HCT116 (cell line): ENCODE results near the gene GABARAP. TPM values are rescaled to one million over a fixed set of nuclear protein-coding genes. Genes with fewer than 3 reads are reported as not detected.

ENCODE experiments used
- ATAC-seq: fragments of 200-7000 bp; cut with Tn5 transposase; 2 replicates; pipeline ENCODE4 v1.9.1; 2020; ENCODE audit warnings: mild to moderate bottlenecking, moderate library complexity
- BruUV-seq: library from RNA; stranded (reverse); fragments of 400-500 nt; replicated peaks from 2 replicates; lab custom pipeline; 2021; lab: Mats Ljungman, UMichigan
- CTCF ChIA-PET: fragments of 300-600 bp; sonication (Branson Sonifier 250); formaldehyde crosslinking; loops from one replicate; lab custom pipeline; 2021; ENCODE audit warnings: antibody characterized with exemption; lab: Charles Lee
- POLR2A ChIA-PET: fragments of 300-600, 350-600 bp; sonication (Branson Sonifier 250); formaldehyde crosslinking; loops from one replicate; lab custom pipeline; 2021; ENCODE audit warnings: antibody characterized with exemption; lab: Charles Lee
- RAD21 ChIA-PET, 2 experiments: fragments of 300-600 bp; sonication (Branson Sonifier 250); formaldehyde crosslinking; loops; one replicate each; lab custom pipeline; 2023; ENCODE audit warnings: low total read pairs in 2 of 2; ENCODE audit not compliant: uncharacterized antibody in 2 of 2, unreplicated experiment in 2 of 2, low non-redundant PET in 1 of 2; lab: Charles Lee
- DNase-seq: peaks from one replicate; pipeline ENCODE4 v3.0.0-alpha.2; 2010; ENCODE audit warnings: low read depth, low spot score
- H2AFZ ChIP-seq: fragments of 200-600 bp; shearing (Covaris generic), sonication (generic); 2 replicates; pipeline ENCODE4 v1.6.1; 2017; ENCODE audit warnings: low read depth, mixed run types, mixed read lengths, antibody characterized with exemption, low read length; ENCODE audit not compliant: poor library complexity, severe bottlenecking
- H3K27ac ChIP-seq: 2 replicates; pipeline ENCODE4 v1.5.1; 2012; ENCODE audit warnings: low read depth, low read length
- H3K27me3 ChIP-seq: fragments of 200-600 bp; sonication (generic); 2 replicates; pipeline ENCODE4 v1.6.1; 2016; ENCODE audit warnings: mixed run types, low read length, mixed read lengths; ENCODE audit not compliant: insufficient read depth
- H3K36me3 ChIP-seq, 2 experiments: fragments of 200-500 bp in 1 of 2; fragments of 200-600 bp in 1 of 2; sonication (Bioruptor generic) in 1 of 2; sonication (generic) in 1 of 2; 2 replicates each; pipeline versions ENCODE4 v1.5.1 to v1.6.1; 2014 to 2016; ENCODE audit warnings: low read length in 2 of 2, inconsistent platforms in 1 of 2, mixed read lengths in 1 of 2, mixed run types in 1 of 2; ENCODE audit not compliant: insufficient read depth in 2 of 2, control insufficient read depth in 1 of 2
- H3K4me1 ChIP-seq, 2 experiments: fragments of 200-600 bp in 1 of 2; sonication (generic) in 1 of 2; 2 replicates each; pipeline versions ENCODE4 v1.5.1 to v1.6.1; 2012 to 2017; ENCODE audit warnings: low read length in 2 of 2, inconsistent platforms in 1 of 2, mild to moderate bottlenecking in 1 of 2, mixed read lengths in 1 of 2, mixed run types in 1 of 2, moderate library complexity in 1 of 2; ENCODE audit not compliant: insufficient read depth in 2 of 2, control insufficient read depth in 1 of 2
- H3K4me2 ChIP-seq: fragments of 200-600 bp; sonication (generic); 2 replicates; pipeline ENCODE4 v1.6.1; 2017; ENCODE audit warnings: mixed run types, low read length, mixed read lengths
- H3K4me3 ChIP-seq, 2 experiments: fragments of 200-600 bp in 1 of 2; sonication (generic) in 1 of 2; replicated peaks in 1 of 2; 2 replicates each; pipeline ENCODE4 v1.5.1; 2011 to 2016; ENCODE audit warnings: low read length in 2 of 2, control low read depth in 1 of 2, low read depth in 1 of 2, mild to moderate bottlenecking in 1 of 2, mixed read lengths in 1 of 2, mixed run types in 1 of 2
- H3K79me2 ChIP-seq: fragments of 200-600 bp; sonication (generic); 2 replicates; pipeline ENCODE4 v1.6.1; 2017; ENCODE audit warnings: mild to moderate bottlenecking, mixed run types, low read length, moderate library complexity, mixed read lengths; ENCODE audit not compliant: insufficient read depth
- H3K9ac ChIP-seq: fragments of 200-600 bp; sonication (generic); 2 replicates; pipeline ENCODE4 v1.6.1; 2016; ENCODE audit warnings: low read length, mixed read lengths
- H3K9me2 ChIP-seq: fragments of 200-600 bp; sonication (generic), shearing (Covaris generic); 2 replicates; pipeline ENCODE4 v1.6.1; 2017; ENCODE audit warnings: mixed run types, mild to moderate bottlenecking, moderate library complexity; ENCODE audit not compliant: insufficient read depth
- H3K9me3 ChIP-seq, 2 experiments: fragments of 200-500 bp in 1 of 2; fragments of 200-600 bp in 1 of 2; sonication (Bioruptor generic) in 1 of 2; sonication (generic) in 1 of 2; 2 replicates each; pipeline ENCODE4 v1.6.1; 2014 to 2017; ENCODE audit warnings: low read length in 2 of 2, mixed read lengths in 2 of 2, inconsistent platforms in 1 of 2, low read depth in 1 of 2, mild to moderate bottlenecking in 1 of 2, mixed run types in 1 of 2, moderate library complexity in 1 of 2; ENCODE audit not compliant: control insufficient read depth in 1 of 2, insufficient read depth in 1 of 2
- H4K20me1 ChIP-seq: fragments of 200-600 bp; sonication (generic), shearing (Covaris generic); 2 replicates; pipeline ENCODE4 v1.6.1; 2017; ENCODE audit warnings: mixed run types, mild to moderate bottlenecking, moderate library complexity; ENCODE audit not compliant: insufficient read depth
- CEBPB ChIP-seq: IDR thresholded peaks from 2 replicates; pipeline ENCODE4 v1.6.1; 2012; ENCODE audit warnings: low read depth
- ELF1 ChIP-seq: IDR thresholded peaks from 2 replicates; pipeline ENCODE4 v1.6.1; 2012; ENCODE audit warnings: low read depth, borderline replicate concordance
- FOSL1 ChIP-seq: IDR thresholded peaks from 2 replicates; pipeline ENCODE4 v1.6.1; 2012; ENCODE audit warnings: low read depth
- POLR2AphosphoS5 ChIP-seq: IDR thresholded peaks from 2 replicates; pipeline ENCODE4 v1.6.1; 2011; ENCODE audit warnings: mild to moderate bottlenecking, low read depth, low read length, moderate library complexity
- RAD21 ChIP-seq: IDR thresholded peaks from 2 replicates; pipeline ENCODE4 v1.6.1; 2012; ENCODE audit warnings: low read depth, mild to moderate bottlenecking
- SIN3A ChIP-seq: IDR thresholded peaks from 2 replicates; pipeline ENCODE4 v1.6.1; 2012; ENCODE audit warnings: low read depth
- SP1 ChIP-seq: IDR thresholded peaks from 2 replicates; pipeline ENCODE4 v1.6.1; 2012; ENCODE audit warnings: low read depth
- YY1 ChIP-seq: IDR thresholded peaks from 2 replicates; pipeline ENCODE4 v1.6.1; 2011; ENCODE audit warnings: low read length, low read depth, moderate library complexity, mild to moderate bottlenecking; ENCODE audit not compliant: insufficient replicate concordance; ENCODE audit errors: extremely low read depth
- ZFX ChIP-seq: fragments of 450-650 bp; IDR thresholded peaks from 2 replicates; pipeline ENCODE4 v1.6.1; 2017
- ZNF274 ChIP-seq: fragments of 200-500 bp; sonication (Bioruptor generic); IDR thresholded peaks from 2 replicates; pipeline ENCODE4 v1.6.1; 2014; ENCODE audit warnings: mild to moderate bottlenecking, low read depth, low read length, inconsistent platforms
- intact Hi-C: fragments of 100-400 bp; cut with micrococcal nuclease; formaldehyde crosslinking; loops from 2 replicates; pipeline ENCODE4 v1.10.0; 2022
- total RNA-seq: library from RNA; stranded (reverse); gene quantifications from one replicate; pipeline ENCODE4 v1.2.1, GENCODE V29; 2021; ENCODE audit not compliant: unreplicated experiment
- TF ChIP-seq, protein P1 (sequence below): IDR thresholded peaks from 2 replicates; pipeline ENCODE4 v1.6.1; 2012; ENCODE audit warnings: low read depth

GABARAP gene
- total RNA-seq, 1 experiment from 2014 or later: 287 TPM

DNA sequence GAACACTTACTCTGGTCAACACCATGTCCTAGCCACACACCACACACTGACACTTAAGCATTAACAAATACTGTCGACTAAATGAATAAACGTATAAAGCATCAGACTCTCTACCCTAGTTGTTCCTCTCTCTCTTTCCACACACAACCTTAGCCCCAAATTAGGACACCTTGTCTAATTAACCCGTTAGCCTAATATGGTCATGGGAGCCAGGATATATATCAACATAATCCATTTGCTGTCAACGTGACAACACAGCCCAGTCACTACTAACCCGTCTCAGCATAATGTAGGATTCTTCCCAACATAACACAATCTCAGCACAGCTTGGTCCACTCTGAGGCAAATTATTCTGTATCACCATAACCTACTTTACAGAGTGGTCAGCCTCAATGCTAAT is 10.1 kb downstream of the GABARAP start (continued):
- TF ChIP-seq, protein P1, sequence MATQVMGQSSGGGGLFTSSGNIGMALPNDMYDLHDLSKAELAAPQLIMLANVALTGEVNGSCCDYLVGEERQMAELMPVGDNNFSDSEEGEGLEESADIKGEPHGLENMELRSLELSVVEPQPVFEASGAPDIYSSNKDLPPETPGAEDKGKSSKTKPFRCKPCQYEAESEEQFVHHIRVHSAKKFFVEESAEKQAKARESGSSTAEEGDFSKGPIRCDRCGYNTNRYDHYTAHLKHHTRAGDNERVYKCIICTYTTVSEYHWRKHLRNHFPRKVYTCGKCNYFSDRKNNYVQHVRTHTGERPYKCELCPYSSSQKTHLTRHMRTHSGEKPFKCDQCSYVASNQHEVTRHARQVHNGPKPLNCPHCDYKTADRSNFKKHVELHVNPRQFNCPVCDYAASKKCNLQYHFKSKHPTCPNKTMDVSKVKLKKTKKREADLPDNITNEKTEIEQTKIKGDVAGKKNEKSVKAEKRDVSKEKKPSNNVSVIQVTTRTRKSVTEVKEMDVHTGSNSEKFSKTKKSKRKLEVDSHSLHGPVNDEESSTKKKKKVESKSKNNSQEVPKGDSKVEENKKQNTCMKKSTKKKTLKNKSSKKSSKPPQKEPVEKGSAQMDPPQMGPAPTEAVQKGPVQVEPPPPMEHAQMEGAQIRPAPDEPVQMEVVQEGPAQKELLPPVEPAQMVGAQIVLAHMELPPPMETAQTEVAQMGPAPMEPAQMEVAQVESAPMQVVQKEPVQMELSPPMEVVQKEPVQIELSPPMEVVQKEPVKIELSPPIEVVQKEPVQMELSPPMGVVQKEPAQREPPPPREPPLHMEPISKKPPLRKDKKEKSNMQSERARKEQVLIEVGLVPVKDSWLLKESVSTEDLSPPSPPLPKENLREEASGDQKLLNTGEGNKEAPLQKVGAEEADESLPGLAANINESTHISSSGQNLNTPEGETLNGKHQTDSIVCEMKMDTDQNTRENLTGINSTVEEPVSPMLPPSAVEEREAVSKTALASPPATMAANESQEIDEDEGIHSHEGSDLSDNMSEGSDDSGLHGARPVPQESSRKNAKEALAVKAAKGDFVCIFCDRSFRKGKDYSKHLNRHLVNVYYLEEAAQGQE: no peak

DNA sequence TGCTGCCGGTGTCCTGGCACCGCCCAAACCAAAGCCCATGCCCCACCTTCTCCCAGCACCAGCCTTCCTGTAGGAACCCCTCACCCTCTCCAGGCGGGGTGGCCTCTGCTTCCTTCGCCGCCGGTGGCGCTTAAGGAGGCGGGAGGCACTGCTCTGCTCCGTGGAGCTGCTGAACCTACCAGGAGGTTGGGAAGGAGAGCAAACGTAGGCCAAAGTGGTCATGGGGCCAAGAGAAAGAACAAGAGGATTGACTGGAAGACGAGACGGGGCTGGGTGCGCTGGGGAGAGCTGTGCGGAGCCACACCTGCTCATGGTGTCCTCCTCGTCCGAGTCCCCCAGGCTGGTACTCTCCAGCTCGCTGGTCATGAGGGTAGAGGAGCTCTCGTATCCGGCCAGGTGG is 12.7 kb downstream of the GABARAP start:
- DNase-seq: no peak
- peaks cover 4% of the 10 kb centered on the region; the same call in 1 of the 2 replicates for H4K20me1 ChIP-seq
- no peak overlapping the region for H3K4me2 ChIP-seq
- no peak overlapping the region for H3K4me3 ChIP-seq
- H2AFZ ChIP-seq: no peak overlapping the region
- no peak for TF ChIP-seq SIN3A
- TF ChIP-seq ZNF274: no peak
- no peak for TF ChIP-seq CEBPB
- no peak for TF ChIP-seq ZFX
- TF ChIP-seq RAD21: no peak
- no peak for TF ChIP-seq POLR2AphosphoS5
- TF ChIP-seq ELF1: no peak
- no peak for TF ChIP-seq SP1
- no peak for TF ChIP-seq FOSL1
- no peak for TF ChIP-seq YY1
- ChIA-PET RAD21 (no interaction called here), CTCF (interaction anchor here (1.5 kb wide), 1 partner anchor 9 kb away, joined by 4 read pairs; no protein-coding TSS in a partner anchor), POLR2A (no interaction called here)
- peaks cover 6 to 33% of the 10 kb centered on the region in 2 experiments; a peak in 3 of 4 replicates for H3K4me1 ChIP-seq
- no peak overlapping the region for H3K9ac ChIP-seq
- H3K27me3 ChIP-seq: no peaks in the 10 kb centered on the region
- H3K9me3 ChIP-seq: no peaks in the 10 kb centered on the region
- intact Hi-C loops: no loop called here
- BruUV-seq: no TSS peak
- H3K36me3 ChIP-seq: peaks cover 39 to 41% of the 10 kb centered on the region in 2 experiments
- H3K79me2 ChIP-seq: peaks cover 49% of the 10 kb centered on the region
- H3K9me2 ChIP-seq: no peaks in the 10 kb centered on the region
- H3K27ac ChIP-seq: no peak overlapping the region
- ATAC-seq: no peak
